NCI-H82 treated with DMSO at 0.1 percent for 48 hours (cell line): ENCODE data around the gene PAPPA2.
"Not testable (repeated sequence)": the region's sequence is repeated elsewhere in the genome, so short reads cannot be mapped to it uniquely, and the experiment has no call there.

Source experiments
- DNase-seq: peaks from one replicate; lab custom pipeline; 2025; ENCODE audit not compliant: unreplicated experiment; lab: John Stamatoyannopoulos, UW

PAPPA2 gene

DNA sequence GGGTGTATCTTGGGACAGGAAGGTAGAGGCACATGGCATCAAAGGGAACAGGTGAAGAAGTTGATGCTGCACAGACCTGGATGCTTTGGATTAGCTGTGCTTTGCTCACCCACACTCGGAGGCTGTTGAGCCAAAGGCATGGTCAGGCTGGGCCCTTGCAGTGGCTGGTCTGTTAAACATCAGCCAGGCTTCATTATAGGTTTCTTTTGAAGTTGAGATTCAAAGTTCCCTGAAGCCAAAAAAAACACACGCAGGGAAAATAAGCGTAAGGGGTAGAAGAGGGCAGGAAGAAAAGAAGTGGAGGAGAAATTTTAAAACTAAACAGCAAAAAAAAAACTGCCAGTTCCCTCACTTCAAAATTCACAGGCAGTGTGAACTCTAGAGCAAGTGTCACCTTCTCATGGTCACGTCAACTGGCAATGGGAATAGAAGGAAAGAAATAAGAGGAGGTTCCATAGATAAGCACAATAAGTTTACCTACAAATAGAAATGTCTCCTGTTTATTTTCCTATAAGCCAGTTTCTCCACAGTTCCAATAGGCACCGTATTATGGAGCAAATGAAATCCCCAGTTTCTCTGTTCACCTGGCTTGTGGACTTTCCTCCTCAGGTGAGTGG, 139.5 kb downstream of the PAPPA2 start:
- no peak for DNase-seq

DNA sequence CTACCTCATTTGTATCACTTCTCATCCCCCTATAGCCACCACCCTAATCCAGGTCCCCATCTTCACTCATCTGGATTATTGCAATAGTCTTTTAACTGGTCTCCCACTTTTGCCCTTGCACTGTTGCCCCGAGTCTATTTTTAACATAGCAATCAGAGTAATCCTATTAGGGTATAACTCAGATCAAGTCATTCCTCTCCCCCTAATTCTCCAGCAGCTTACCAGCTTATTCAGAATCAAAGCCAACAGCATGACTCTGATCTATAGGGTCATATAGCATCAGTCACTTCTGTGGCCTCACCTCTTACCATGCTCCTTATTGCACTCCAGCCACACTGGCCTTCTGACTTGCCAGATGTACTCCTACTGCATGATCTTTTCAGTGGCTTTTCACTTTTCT, 140.7 kb downstream of the PAPPA2 start:
- peak; percentile 98 for DNase-seq

DNA sequence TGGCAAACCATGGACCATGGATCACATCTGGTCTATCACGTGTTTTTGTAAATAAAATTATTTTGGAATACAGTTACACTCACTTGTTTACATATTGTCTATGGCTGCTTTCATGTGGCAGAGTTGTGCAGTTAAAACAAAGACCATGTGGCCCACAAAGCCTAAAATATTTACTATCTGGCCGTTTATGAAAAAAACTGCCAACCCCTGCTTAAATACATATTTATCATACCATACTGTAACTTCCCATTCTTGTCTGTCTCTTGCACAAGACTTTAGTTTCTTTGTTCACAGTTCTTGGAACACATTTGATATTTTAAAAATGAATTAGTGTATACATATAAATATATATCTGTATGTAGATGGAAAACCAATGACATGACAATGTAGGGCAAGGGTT, 141.5 kb downstream of the PAPPA2 start:
- no peak for DNase-seq

DNA sequence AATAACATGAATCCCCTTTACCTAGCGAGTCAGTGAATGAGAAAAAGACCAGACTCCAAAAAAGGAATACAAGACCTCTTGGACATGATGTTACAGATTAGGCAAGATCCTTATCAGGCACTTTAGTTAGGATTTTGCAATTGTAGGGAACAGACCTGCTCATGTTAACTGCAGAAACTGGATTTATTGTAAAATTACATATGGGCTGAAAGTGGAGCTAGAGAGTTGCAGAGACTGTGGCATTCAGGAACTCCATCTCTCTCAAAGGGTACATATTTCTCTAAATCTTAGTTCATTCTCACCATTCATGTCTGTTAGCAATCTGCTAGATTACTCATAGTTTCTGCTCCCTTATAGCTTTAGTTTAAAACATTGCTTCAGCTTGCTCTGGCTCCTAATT, 142.2 kb downstream of the PAPPA2 start:
- no peak for DNase-seq

DNA sequence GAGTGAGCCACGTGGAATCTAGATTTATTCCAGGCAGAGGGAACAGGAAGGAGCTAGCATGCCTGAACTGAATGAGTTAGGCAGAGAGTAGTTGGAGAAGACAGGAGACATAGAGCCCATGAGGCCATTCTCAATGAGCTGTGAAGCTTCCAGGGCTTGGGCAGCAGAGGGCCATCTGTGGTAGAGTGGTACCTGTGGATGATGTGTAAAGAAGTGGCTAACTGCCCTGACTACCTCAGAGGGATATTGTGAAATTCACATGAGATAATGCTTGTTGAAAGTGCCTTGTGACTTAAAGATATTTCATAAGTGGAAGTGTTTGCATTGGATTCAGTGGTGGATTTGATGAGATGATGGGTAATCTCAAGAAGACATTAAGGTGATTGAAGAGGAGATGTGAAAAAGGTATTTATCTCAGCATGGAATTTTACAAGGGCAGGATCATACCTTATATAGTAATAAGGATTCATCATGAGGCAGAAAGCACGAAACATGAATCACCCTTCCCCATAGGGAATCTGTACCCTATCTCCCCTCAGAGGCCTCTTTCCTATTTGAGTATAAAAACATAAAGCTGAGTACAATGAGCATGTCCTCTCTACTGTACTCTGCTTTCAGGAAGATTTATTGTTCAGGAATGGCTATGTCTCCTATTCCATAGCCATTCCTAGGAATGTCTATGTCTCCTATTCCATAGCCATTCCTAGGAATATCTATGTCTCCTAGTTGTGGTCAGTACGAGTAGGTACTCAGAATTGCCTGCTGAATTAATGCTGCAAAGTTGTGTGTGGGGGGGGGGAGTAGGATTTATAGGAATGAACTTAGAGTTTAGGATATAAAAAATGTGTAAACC, 146.8 kb downstream of the PAPPA2 start:
- no peak for DNase-seq

DNA sequence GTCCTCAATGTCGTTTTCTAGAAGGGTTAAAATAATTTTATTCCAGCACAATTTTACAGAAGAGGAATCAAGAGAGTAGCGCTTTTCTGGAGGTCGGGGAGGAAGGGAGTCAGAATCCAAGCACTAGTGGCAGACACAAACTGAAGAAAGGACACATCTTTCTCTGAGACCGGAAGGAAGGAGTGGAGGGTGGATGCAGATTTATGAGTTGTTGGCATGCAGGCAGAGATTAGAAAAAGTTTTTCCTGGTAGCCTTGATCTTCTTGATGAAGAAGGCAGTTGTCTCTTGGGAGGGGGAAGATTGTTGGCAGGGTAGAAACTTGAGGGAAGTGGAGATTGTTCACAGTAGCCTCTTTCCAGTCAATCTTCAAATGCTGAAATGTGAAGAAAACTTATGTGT, 149.8 kb downstream of the PAPPA2 start:
- DNase-seq: no peak

GRCh38 chr1:176617881-176618280, 154.9 kb downstream of the PAPPA2 start:
- DNase-seq: no peak

- DNase-seq: no peak
These were observed 156.3 kb downstream of the PAPPA2 start for GRCh38 chr1:176619261-176619660.

DNA sequence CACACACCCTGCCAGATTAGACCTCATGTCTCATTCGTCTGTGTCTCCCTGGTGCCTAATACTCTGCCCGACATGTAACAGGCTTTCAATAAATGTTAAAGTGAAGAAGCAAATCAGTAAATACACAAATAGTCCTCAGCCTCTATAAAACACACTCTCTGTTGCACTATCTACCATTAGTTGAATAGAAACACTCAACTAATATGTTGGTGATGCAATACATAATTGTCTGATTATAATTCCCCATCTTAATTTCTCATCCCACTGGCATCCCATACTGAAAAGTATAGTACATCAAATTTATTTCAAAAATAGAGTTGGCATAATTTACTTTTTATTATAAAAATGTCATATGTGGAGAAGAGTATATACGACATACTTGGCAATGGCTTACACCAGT, 162.4 kb downstream of the PAPPA2 start:
- no peak for DNase-seq

DNA sequence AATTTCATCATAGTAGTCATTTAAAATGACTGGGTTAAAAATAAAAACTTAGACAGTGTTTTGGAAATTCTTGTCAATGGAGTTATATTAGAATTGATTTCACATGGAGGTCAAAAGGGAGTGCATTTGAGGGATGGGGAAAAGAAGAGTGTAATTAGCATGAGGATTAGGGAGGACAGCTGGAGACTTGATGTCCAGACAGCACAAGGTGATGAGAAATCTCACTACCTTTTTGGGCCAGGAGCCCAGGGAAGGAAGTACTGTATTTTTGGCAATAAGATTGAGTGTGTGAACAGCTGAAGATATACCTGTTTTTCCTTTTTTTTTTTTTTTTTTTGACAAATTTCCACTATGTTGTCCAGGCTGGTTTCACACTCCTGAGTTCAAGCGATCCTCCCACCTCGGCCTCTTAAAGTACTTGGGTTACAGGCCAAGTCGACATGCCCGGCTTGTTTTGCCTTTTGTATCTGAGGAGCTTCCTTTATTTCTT, 163.6 kb downstream of the PAPPA2 start:
- DNase-seq: peak; percentile 21

GRCh38 chr1:176628775-176629174, 165.8 kb downstream of the PAPPA2 start:
- DNase-seq: no peak

DNA sequence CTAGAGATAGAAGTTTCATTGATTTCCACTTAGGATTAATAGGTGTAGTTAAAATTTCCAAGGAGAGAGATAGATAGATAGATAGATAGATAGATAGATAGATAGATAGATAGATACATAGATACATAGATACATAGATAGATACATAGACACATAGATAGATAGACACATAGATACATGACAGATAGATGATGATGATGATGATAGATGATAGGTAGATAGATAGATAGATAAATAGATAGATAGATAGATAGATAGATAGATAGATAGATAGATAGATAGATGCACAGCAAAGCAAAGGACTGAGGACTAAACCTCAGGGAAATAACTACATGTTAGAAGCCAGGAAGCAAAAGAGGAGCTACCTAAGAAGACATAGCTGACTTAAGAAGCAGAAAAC, 171.8 kb downstream of the PAPPA2 start:
- DNase-seq: not testable (repeated sequence)

GRCh38 chr1:176638713-176639526, 175.9 kb downstream of the PAPPA2 start:
- no peak for DNase-seq

- DNase-seq: no peak
These were observed 180.6 kb downstream of the PAPPA2 start for GRCh38 chr1:176643536-176643935.

GRCh38 chr1:176648556-176648955, 185.6 kb downstream of the PAPPA2 start:
- DNase-seq: no peak

DNA sequence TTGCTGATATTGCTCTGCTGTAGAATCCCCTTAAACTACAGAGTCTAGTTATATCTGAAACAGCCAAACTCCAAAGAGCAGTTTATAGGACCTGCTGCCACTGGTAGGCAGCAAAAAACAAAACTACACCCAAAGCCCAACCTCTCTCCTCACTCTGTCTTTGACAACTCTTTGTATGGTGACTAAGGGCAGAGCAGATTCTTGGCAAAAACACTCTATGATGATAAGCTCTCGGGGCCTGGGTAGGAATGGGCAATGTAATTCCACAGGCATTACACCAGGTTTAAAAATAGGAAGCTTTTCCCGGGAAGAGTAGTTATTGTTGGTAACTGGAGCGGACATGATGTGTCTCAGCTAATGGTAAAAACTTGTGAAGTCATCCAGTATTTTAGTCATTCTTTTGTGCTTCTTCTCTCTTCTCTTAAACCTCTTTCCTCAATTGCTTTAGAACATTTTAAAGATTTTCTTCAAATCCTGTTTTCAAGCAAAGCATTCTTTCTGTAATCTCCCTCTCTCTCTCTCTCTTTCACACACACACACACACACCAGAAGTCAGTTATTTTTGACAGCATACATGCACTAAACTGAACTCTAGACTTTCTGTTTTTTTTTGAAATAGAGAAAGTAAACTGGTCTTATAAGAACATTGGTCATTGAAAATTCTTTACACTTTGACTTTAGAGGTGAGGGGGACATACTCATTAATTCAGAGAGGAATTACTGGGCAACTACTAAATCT, 193.5 kb downstream of the PAPPA2 start:
- no peak for DNase-seq

GRCh38 chr1:176669782-176670181, 206.8 kb downstream of the PAPPA2 start:
- no peak for DNase-seq

GRCh38 chr1:176670853-176671252, 207.9 kb downstream of the PAPPA2 start:
- no peak for DNase-seq

DNA sequence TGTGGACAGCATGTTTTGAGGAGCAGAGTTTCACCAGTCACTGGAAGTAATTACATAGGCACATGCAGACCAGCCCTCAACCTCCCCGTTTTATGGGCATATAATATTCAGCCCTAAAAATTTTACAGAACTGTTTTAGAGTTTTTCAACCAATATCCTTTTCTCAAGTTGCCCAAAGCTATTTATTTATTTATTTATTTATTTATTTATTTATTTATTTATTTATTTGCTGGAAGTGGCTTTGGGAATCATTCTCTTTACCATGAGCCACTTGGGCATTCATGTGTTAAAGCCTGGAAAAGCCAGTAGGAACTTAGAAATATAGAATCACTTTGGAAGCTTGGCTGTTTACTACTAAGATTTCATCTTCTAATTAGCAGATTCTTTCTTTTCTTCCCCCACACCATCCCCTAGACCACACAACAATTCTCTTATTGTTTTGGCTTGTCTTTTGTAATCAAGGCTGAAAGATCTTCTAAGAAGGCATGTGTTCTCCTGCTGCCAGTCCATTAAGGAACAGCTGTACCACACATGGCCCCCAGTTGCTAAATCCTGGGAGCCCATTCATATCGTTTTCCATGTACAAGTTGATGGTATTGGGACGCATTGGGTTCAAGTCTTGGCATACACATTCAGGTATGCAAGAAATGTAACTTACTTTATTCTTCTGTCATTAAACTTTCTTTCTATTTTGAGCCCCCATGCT, 220.0 kb downstream of the PAPPA2 start:
- DNase-seq: no peak
